Transverse colon (tissue), 4 donors: ENCODE results near the gene MTNR1B. TPM values are rescaled to one million over a fixed set of nuclear protein-coding genes. Genes with fewer than 3 reads are reported as not detected.

Experiments
- DNase-seq: peaks from one replicate; pipeline ENCODE4 v3.0.0-alpha.2; 2019
- H3K27ac ChIP-seq, 4 donors: fragments of 200-600 bp; sonication (generic); 2 replicates each; pipeline ENCODE4 v1.5.1; 2016 to 2018; ENCODE audit warnings: inconsistent platforms in 4 of 4
- H3K27me3 ChIP-seq: fragments of 200-600 bp; sonication (generic); 2 replicates; pipeline ENCODE4 v1.5.1; 2017; ENCODE audit warnings: inconsistent platforms
- H3K36me3 ChIP-seq, 4 donors: fragments of 200-600 bp; sonication (generic); 2 replicates each; pipeline ENCODE4 v1.5.1; 2017 to 2019; ENCODE audit warnings: inconsistent platforms in 4 of 4
- H3K4me1 ChIP-seq, 4 donors: fragments of 200-600 bp; sonication (generic); 2 replicates each; pipeline ENCODE4 v1.5.1; 2017 to 2020; ENCODE audit warnings: inconsistent platforms in 4 of 4
- H3K4me3 ChIP-seq, 4 donors: fragments of 200-600 bp; sonication (generic); 1 replicate in 1 of 4; 2 replicates in 3 of 4; pipeline versions ENCODE4 v1.5.1 to v1.6.1; 2017 to 2019; ENCODE audit warnings: inconsistent platforms in 4 of 4
- H3K9me3 ChIP-seq, 2 donors: fragments of 200-600 bp; sonication (generic); 2 replicates each; pipeline ENCODE4 v1.5.1; 2017 to 2019; ENCODE audit warnings: inconsistent platforms in 2 of 2
- EP300 ChIP-seq: sonication (generic); formaldehyde crosslinking; IDR thresholded peaks from one replicate; pipeline ENCODE4 v1.6.1; 2017; ENCODE audit warnings: antibody characterized with exemption, low read depth
- POLR2A ChIP-seq: fragments of 450-650 bp; IDR thresholded peaks from one replicate; pipeline ENCODE4 v1.6.1; 2016; ENCODE audit warnings: antibody characterized with exemption, mild to moderate bottlenecking, moderate library complexity
- POLR2AphosphoS5 ChIP-seq, 3 donors: sonication (generic); formaldehyde crosslinking; IDR thresholded peaks; one replicate each; pipeline ENCODE4 v1.6.1; 2016; ENCODE audit warnings: antibody characterized with exemption in 3 of 3
- WGBS, 2 donors: methylation state at CpG; one replicate each; pipeline ENCODE4 v1.1.5; 2018; ENCODE audit warnings: low coverage in 1 of 2; 5-methylcytosine and 5-hydroxymethylcytosine counted together
- in situ Hi-C, 4 donors: fragments of 200-750 bp; cut with MboI; loops; one replicate each; pipeline versions ENCODE4 v1.15.0 to v1.15.1; 2017; ENCODE audit warnings: low sequenced_read_pairs in 3 of 4, low pct_ligation_motif_present in 1 of 4, low pct_unique_long_range_greater_than_20kb in 1 of 4
- intact Hi-C: fragments of 100-400 bp; cut with DNase I; formaldehyde crosslinking; loops from one replicate; pipeline ENCODE4 v1.15.1; 2023; ENCODE audit warnings: low total_unique reads
- total RNA-seq, 4 donors: library from RNA; depleted of rRNA; stranded (reverse); fragments of >200 nt; gene quantifications; one replicate each; pipeline ENCODE4 v1.1.0, GENCODE V29; 2016
- TF ChIP-seq, protein P1 (sequence below), 5 experiments: fragments of 200-600 bp in 3 of 5; fragments of 450-650 bp in 2 of 5; sonication (generic) in 3 of 5; IDR thresholded peaks; 1 replicate in 2 of 5; 2 replicates in 3 of 5; pipeline ENCODE4 v1.5.1; 2016 to 2017; ENCODE audit warnings: antibody characterized with exemption in 5 of 5, inconsistent platforms in 3 of 5, mild to moderate bottlenecking in 2 of 5, moderate library complexity in 1 of 5

The MTNR1B gene
- total RNA-seq, 4 donors from 2014 or later: not detected

DNA sequence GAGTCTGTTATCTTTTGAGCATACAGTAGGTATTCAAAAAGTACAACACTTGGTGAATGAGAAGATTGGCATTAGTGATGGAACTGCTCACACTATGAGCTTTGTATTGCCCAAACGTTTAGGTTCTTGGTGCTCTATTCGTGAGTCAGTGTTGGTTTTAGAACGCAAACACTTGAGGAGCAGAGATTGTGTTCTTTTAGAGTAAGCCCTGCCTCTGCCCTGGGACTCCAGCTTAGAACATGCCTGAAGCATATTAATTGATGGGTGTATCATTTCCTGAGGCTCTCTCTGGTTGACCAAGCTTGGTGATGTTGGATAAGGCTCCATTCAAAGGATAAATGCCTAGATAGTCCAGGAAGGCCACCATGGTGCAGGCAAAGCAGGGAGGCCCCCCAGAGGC lies 10.9 kb downstream of the MTNR1B start:
- TF ChIP-seq EP300 (no peak), POLR2A (no peak), POLR2AphosphoS5 (IDR thresholded peaks at IDR 0.05) (no peak)
- TF ChIP-seq, protein P1, sequence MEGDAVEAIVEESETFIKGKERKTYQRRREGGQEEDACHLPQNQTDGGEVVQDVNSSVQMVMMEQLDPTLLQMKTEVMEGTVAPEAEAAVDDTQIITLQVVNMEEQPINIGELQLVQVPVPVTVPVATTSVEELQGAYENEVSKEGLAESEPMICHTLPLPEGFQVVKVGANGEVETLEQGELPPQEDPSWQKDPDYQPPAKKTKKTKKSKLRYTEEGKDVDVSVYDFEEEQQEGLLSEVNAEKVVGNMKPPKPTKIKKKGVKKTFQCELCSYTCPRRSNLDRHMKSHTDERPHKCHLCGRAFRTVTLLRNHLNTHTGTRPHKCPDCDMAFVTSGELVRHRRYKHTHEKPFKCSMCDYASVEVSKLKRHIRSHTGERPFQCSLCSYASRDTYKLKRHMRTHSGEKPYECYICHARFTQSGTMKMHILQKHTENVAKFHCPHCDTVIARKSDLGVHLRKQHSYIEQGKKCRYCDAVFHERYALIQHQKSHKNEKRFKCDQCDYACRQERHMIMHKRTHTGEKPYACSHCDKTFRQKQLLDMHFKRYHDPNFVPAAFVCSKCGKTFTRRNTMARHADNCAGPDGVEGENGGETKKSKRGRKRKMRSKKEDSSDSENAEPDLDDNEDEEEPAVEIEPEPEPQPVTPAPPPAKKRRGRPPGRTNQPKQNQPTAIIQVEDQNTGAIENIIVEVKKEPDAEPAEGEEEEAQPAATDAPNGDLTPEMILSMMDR (IDR thresholded peaks at IDR 0.05): no peak
- no peak for DNase-seq
- H3K4me3 ChIP-seq: no peak overlapping the region

GRCh38 chr11:92981508-92982043 lies 12.1 kb downstream of the MTNR1B start:
- Histone ChIP-seq H3K27ac (no peak overlapping the region), H3K36me3 (no peaks in the 10 kb centered on the region), H3K27me3 (no peaks in the 10 kb centered on the region), H3K9me3 (no peaks in the 10 kb centered on the region), H3K4me3 (no peak overlapping the region), H3K4me1 (no peaks in the 10 kb centered on the region)
- intact Hi-C loops: no loop called here
- no peak for TF ChIP-seq POLR2AphosphoS5 (IDR thresholded peaks at IDR 0.05)
- no peak for TF ChIP-seq EP300
- TF ChIP-seq POLR2A: no peak
- TF ChIP-seq, protein P1 (IDR thresholded peaks at IDR 0.05): no peak
- in situ Hi-C loops: no loop called here
- WGBS, 2 donors: 94 to 100% methylated on average over 2 to 24 of the region's 24 CpGs
- no peak for DNase-seq

More for the DNA sequence above, 10.9 kb downstream of the MTNR1B start:
- WGBS, 2 donors: 86% methylated on average over 3 of the region's 3 CpGs; no CpG with 5 or more reads in 1 of the 2 donors
- in situ Hi-C loops (no loop called here), intact Hi-C loops (no loop called here)
- no peaks in the 10 kb centered on the region for H3K4me1 ChIP-seq
- H3K27ac ChIP-seq: no peak overlapping the region
- H3K27me3 ChIP-seq: no peaks in the 10 kb centered on the region
- no peaks in the 10 kb centered on the region for H3K36me3 ChIP-seq
- H3K9me3 ChIP-seq: no peaks in the 10 kb centered on the region

GRCh38 chr11:92986585-92986984 lies 17.1 kb downstream of the MTNR1B start:
- TF ChIP-seq EP300: no peak
- TF ChIP-seq POLR2AphosphoS5 (IDR thresholded peaks at IDR 0.05): no peak
- TF ChIP-seq POLR2A: no peak
- TF ChIP-seq, protein P1 (IDR thresholded peaks at IDR 0.05): no peak
- intact Hi-C loops: no loop called here
- in situ Hi-C loops: no loop called here
- no peak for DNase-seq
- no peak overlapping the region for H3K4me3 ChIP-seq
- H3K36me3 ChIP-seq: no peaks in the 10 kb centered on the region
- H3K9me3 ChIP-seq: no peaks in the 10 kb centered on the region
- H3K27ac ChIP-seq: no peak overlapping the region
- H3K4me1 ChIP-seq: no peaks in the 10 kb centered on the region
- no peaks in the 10 kb centered on the region for H3K27me3 ChIP-seq
- 71 to 85% methylated on average over 3 of the region's 3 CpGs for WGBS, 2 donors

- Histone ChIP-seq H3K4me1 (no peaks in the 10 kb centered on the region), H3K4me3 (no peak overlapping the region), H3K9me3 (no peaks in the 10 kb centered on the region), H3K27ac (no peak overlapping the region), H3K27me3 (no peaks in the 10 kb centered on the region), H3K36me3 (no peaks in the 10 kb centered on the region)
- in situ Hi-C loops: no loop called here
- TF ChIP-seq EP300 (no peak), POLR2AphosphoS5 (IDR thresholded peaks at IDR 0.05) (no peak), POLR2A (no peak)
- TF ChIP-seq, protein P1 (IDR thresholded peaks at IDR 0.05): no peak
- intact Hi-C loops: no loop called here
- DNase-seq: no peak
Measured at GRCh38 chr11:92993004-92993403, 23.6 kb downstream of the MTNR1B start.
